Activated T-helper 2 cell treated with anti-CD3 and anti-CD28 coated beads, Interferon-gamma antibody, Interleukin-2, Interleukin-4, amounts not matched to agents 10 μg/mL and 5 μg/mL and 100 μg/mL, durations not matched to agents 14 hours and 24 hours and 36 hours (primary cell): Measurements from ENCODE around the gene PET100. TPM values are rescaled to one million over a fixed set of nuclear protein-coding genes. Genes with fewer than 3 reads are reported as not detected.
A peak's percentile ranks its signal among the peaks of the same experiment; 100 is the strongest.

Source experiments
- DNase-seq: peaks from one replicate; pipeline ENCODE4 v3.0.0; 2021; ENCODE audit warnings: low spot score
- H3K27ac Mint-ChIP-seq: one replicate; pipeline ENCODE4 v1.8.0; 2021; ENCODE audit warnings: mixed read lengths
- H3K27me3 Mint-ChIP-seq: one replicate; pipeline ENCODE4 v1.8.0; 2021; ENCODE audit warnings: low read depth, mixed read lengths
- H3K36me3 Mint-ChIP-seq: one replicate; pipeline ENCODE4 v1.8.0; 2021; ENCODE audit warnings: low read depth, mixed read lengths
- H3K4me1 Mint-ChIP-seq: one replicate; pipeline ENCODE4 v1.8.0; 2021; ENCODE audit warnings: low read depth, mixed read lengths
- H3K4me3 Mint-ChIP-seq: one replicate; pipeline ENCODE4 v1.8.0; 2021; ENCODE audit warnings: low read depth, mild to moderate bottlenecking, moderate library complexity, mixed read lengths
- H3K9me3 Mint-ChIP-seq: one replicate; pipeline ENCODE4 v1.8.0; 2021; ENCODE audit warnings: mixed read lengths
- intact Hi-C: fragments of 100-400 bp; cut with micrococcal nuclease; formaldehyde crosslinking; loops from one replicate; pipeline ENCODE4 v1.15.1; 2023
- total RNA-seq: library from RNA; stranded (reverse); gene quantifications from 2 replicates; pipeline ENCODE4 v1.2.3, GENCODE V29; 2022

The PET100 gene
- total RNA-seq, 1 donor from 2014 or later, result 95.7 TPM

DNA sequence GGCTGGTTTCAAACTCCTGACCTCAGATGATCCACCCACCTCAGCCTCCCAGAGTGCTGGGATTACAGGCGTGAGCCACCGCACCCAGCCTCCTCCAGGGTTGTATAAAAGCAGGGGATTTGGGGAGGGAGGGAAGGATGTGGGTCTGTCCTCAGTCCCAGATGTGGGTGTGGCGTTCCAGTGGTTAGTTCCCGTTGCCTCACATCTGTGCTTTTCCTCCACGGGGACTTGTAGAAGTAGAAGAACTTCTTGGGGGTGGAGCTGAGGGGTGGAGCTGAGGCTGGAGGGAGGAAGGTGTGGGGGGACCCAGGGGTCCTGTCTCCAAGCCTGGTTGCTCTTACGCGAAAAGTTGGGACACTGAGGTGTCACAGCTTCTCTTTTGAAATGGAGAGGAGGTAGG lies 46.8 kb downstream of the PET100 start:
- Mint-ChIP-seq H3K9me3 (peaks cover 3% of the 10 kb centered on the region), H3K27ac (no peak overlapping the region), H3K4me1 (peaks cover 36% of the 10 kb centered on the region), H3K27me3 (peaks cover 39% of the 10 kb centered on the region), H3K36me3 (no peaks in the 10 kb centered on the region), H3K4me3 (no peak overlapping the region)
- no peak for DNase-seq
- intact Hi-C loops, result no loop called here

DNA sequence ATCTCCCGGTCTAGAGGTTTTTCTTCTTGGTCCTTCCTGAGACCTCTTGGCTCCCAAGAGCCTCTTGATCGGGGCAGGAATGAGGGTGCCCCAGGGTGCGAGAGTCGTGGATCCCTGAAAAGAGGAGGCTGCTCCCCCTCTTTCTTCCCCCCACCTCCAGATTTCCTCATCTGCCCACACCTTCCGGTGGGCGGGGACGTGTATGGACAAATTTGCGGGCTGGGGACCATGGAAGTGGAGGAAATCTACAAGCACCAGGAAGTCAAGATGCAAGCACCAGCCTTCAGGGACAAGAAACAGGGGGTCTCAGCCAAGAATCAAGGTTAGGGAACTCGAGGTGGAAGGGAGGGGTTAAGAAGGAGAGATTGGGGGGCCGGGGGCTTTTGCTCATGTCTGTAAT lies 47.3 kb downstream of the PET100 start, which contains the start of gene MCEMP1:
Gene MCEMP1 (plus strand): TSS at position 237 of the 400 bp plus-strand sequence. CDS start 31 bp downstream, at position 268.
- no peak for DNase-seq
- H3K9me3 Mint-ChIP-seq, result peaks cover 3% of the 10 kb centered on the region

DNA sequence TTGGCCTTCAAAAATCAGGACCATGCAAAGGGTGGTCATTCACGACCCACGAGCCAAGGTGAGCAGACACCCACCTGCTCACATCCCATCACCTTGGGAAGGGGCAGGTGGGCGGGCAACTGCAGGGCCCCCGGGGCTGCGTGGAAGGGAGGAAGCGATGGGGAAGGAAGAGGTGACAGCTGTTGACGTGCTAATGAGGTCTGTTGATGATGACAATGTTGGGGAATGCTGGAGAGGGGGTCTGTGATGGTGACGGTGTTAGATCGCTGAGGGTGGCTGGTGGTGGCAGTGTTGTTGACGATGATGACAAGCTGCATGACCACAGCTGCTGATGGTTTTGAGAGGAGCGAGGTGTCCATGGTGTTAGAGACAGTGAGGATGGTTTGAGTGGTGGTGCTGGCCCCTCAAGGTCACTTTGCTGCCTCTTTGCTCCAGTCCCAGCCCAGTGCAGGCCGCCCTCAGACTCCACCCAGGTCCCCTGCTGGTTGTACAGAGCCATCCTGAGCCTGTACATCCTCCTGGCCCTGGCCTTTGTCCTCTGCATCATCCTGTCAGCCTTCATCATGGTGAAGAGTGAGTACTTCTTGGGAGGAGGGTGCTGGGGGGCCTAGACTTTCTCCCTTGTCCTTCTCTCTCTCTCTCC lies 48.2 kb downstream of the PET100 start:
- Mint-ChIP-seq H3K4me3 (no peak overlapping the region), H3K36me3 (peaks cover 7% of the 10 kb centered on the region), H3K9me3 (peaks cover 3% of the 10 kb centered on the region), H3K4me1 (peaks cover 40% of the 10 kb centered on the region), H3K27me3 (peaks cover 35% of the 10 kb centered on the region), H3K27ac (no peak overlapping the region)
- no peak for DNase-seq
- intact Hi-C loops, result no loop called here

More for the DNA sequence above, 47.3 kb downstream of the PET100 start, which contains the start of gene MCEMP1:
- peaks cover 36% of the 10 kb centered on the region for H3K27me3 Mint-ChIP-seq
- peaks cover 2% of the 10 kb centered on the region for H3K36me3 Mint-ChIP-seq
- peaks cover 39% of the 10 kb centered on the region for H3K4me1 Mint-ChIP-seq
- no peak within 1 kb of the TSS for H3K27ac Mint-ChIP-seq
- intact Hi-C loops, result no loop called here
- no peak within 1 kb of the TSS for H3K4me3 Mint-ChIP-seq

DNA sequence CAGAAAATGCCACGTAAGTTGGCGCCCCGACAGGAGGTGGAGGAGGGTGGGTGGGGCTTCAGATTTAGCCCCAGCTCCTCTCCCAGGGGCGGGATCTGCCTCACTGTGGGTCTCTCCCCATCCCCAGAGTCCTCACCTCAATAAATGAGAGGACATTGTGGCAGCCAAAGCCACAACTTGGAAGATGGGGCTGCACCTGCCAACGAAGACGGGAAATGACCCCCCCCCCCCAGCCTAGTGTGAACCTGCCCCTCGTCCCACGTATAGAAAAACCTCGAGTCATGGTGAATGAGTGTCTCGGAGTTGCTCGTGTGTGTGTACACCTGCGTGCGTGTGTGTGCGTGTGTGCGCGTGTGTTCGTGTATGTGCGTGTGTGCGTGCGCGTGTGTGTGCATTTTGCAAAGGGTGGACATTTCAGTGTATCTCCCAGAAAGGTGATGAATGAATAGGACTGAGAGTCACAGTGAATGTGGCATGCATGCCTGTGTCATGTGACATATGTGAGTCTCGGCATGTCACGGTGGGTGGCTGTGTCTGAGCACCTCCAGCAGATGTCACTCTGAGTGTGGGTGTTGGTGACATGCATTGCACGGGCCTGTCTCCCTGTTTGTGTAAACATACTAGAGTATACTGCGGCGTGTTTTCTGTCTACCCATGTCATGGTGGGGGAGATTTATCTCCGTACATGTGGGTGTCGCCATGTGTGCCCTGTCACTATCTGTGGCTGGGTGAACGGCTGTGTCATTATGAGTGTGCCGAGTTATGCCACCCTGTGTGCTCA lies 49.6 kb downstream of the PET100 start:
- H3K4me3 Mint-ChIP-seq, result peak overlapping the region; percentile 42
- peaks cover 40% of the 10 kb centered on the region for H3K4me1 Mint-ChIP-seq
- peaks cover 10% of the 10 kb centered on the region for H3K36me3 Mint-ChIP-seq
- peak; percentile 53 for DNase-seq
- H3K9me3 Mint-ChIP-seq, result peaks cover 3% of the 10 kb centered on the region
- H3K27ac Mint-ChIP-seq, result peak overlapping the region; percentile 18
- H3K27me3 Mint-ChIP-seq, result peaks cover 27% of the 10 kb centered on the region
- intact Hi-C loops, result loop anchor here (1.0 kb wide), 1 partner anchor 111 kb away; no protein-coding TSS in a partner anchor

DNA sequence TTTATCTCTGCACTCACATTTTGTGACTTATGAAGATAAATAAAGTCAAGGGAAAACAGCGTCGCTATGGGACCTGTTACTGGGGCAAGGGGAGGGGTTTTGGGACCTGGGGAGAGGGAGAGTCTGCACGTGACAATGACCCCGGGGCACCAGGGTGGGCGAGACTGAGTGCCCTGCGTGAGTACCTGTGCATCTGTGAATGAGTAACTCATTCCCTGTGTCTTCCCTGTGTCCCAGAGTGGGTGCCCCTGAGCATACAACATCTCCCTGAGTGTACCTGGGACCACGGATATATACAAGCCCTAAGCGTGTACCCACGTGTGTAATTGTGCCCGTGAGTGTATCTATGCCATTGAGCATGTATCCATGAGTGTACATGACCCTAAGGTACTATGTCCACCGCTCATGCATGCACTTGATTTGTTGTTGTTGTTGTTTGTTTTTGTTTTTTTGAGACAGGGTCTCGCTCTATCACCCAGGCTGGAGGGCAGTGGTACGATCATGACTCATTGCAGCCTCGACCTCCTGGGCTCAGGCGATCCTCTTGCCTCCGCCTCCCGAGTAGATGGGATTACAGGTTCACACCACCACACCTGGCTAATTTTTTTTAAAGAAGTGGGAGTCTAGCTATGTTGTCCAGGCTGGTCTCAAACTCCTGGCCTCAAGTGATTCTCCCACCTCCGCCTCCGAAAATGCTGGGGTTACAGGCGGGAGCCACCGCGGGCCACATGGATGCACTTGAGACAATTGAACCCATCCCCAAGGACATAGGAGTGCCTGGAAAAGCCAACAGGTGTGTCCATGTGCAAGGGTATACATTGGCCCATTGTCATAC lies 50.4 kb downstream of the PET100 start:
- DNase-seq, result no peak
- Mint-ChIP-seq H3K9me3 (no peaks in the 10 kb centered on the region), H3K4me3 (peak overlapping the region; percentile 47), H3K27me3 (peaks cover 25% of the 10 kb centered on the region), H3K36me3 (peaks cover 10% of the 10 kb centered on the region), H3K4me1 (peaks cover 40% of the 10 kb centered on the region), H3K27ac (peak overlapping the region; percentile 55)
- intact Hi-C loops, result loop anchor here (1.0 to 2.0 kb wide), 3 partner anchors 28 to 112 kb away; partner anchors contain the start of genes PET100 and XAB2

DNA sequence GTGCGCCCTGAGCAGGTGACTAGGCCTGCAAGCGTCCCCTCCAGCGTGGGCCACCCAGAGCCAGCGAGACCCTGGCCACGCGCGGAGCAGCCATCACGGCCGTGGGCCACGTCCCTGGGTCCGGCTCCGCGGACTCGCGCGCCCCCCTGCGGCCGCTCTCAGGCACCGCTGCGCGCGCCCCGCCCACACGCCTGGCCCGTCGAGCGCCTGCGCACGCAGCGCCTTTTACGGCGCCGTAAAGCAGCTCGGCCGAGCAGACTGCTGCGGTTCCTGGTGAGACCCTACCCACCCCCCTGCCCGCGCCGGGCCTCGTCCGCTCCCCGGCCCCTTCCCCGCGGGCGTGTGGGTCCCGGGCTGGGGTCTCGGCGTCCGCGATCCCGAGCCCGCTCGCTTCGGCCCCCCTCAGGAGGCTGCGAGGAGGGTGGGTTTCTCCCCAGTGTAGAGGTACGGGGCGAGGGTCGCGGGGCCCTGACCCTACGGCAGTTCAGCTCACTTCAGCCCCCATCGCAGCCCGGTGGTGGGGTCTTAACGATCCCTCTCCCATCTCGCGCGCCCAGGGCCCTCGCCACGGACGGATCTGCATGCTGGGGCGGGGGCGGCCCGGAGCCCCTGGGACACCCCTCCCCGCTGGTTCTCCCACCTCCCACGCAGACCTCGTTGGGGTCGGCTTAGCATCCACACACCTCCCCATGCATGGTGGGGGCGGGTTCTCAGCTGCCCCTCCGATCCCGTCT lies 51.2 kb downstream of the PET100 start, which contains the start of gene TRAPPC5:
Gene TRAPPC5 (plus strand): TSS at position 228 of the 734 bp plus-strand sequence. CDS start 1,421 bp downstream, outside the sequence.
- Mint-ChIP-seq H3K36me3 (peaks cover 14% of the 10 kb centered on the region), H3K4me1 (peaks cover 39% of the 10 kb centered on the region), H3K9me3 (no peaks in the 10 kb centered on the region)

More for the DNA sequence above, 51.2 kb downstream of the PET100 start, which contains the start of gene TRAPPC5:
- peak within 1 kb of the TSS; percentile 90 for H3K4me3 Mint-ChIP-seq
- DNase-seq, result peak; percentile 84
- intact Hi-C loops, result loop anchor here (1.0 to 2.0 kb wide), 3 partner anchors 28 to 119 kb away; partner anchors contain the start of genes PET100 and XAB2
- H3K27ac Mint-ChIP-seq, result peak within 1 kb of the TSS; percentile 93
- H3K27me3 Mint-ChIP-seq, result peaks cover 24% of the 10 kb centered on the region

Other genes starting within 250 kb of the PET100 start
- gene PEX11G, start 140.8 kb upstream of the PET100 start, total RNA-seq, result 1.3 and 2.5 TPM in 2 replicates
- gene ZNF358, start 113.7 kb upstream of the PET100 start, total RNA-seq, result 5.3 and 7.9 TPM in 2 replicates
- 10.3 and 11.2 TPM in 2 replicates for gene MCOLN1, start 107.2 kb upstream of the PET100 start, total RNA-seq
- gene PNPLA6, start 94.1 kb upstream of the PET100 start, total RNA-seq, result 145 and 147 TPM in 2 replicates
- 0.23 and 0.55 TPM in 2 replicates for gene CAMSAP3, start 33.9 kb upstream of the PET100 start, total RNA-seq
- gene XAB2, start 248 bp upstream of the PET100 start, total RNA-seq, result 43.0 and 44.3 TPM in 2 replicates
- 1.2 and 1.6 TPM in 2 replicates for gene PCP2, start 3.9 kb downstream of the PET100 start, total RNA-seq
- 96.3 and 104 TPM in 2 replicates for gene STXBP2, start 7.3 kb downstream of the PET100 start, total RNA-seq
- not detected in 2 replicates for gene RETN, start 39.3 kb downstream of the PET100 start, total RNA-seq
- not detected in 2 replicates for gene MCEMP1, start 47.3 kb downstream of the PET100 start, total RNA-seq
- gene TRAPPC5, start 51.0 kb downstream of the PET100 start, total RNA-seq, result 88.9 and 92.4 TPM in 2 replicates
- 0.46 and 0.99 TPM in 2 replicates for gene FCER2, start 72.3 kb downstream of the PET100 start, total RNA-seq
- not detected in 2 replicates for gene CLEC4G, start 102.3 kb downstream of the PET100 start, total RNA-seq
- gene CD209, start 117.7 kb downstream of the PET100 start, total RNA-seq, result not detected in 2 replicates
- gene CLEC4M, start 133.4 kb downstream of the PET100 start, total RNA-seq, result not detected in 2 replicates
- gene EVI5L, start 200.4 kb downstream of the PET100 start, total RNA-seq, result 3.8 and 4.5 TPM in 2 replicates
- gene PRR36, start 244.6 kb downstream of the PET100 start, total RNA-seq, result 0.05 TPM in 1 of 2 replicates, not detected in the other